ENCODE results near the gene EIF2S1. TPM values are rescaled to one million over a fixed set of nuclear protein-coding genes. Genes with fewer than 3 reads are reported as not detected.
"Not testable (repeated sequence)": the region's sequence is repeated elsewhere in the genome, so short reads cannot be mapped to it uniquely, and the experiment has no call there.

EIF2S1 gene
- total RNA-seq, 1 donor from 2014 or later, result 193 TPM

- no peak overlapping the region for H3K4me3 ChIP-seq
- no peak for DNase-seq (ENCODE audit: low spot score)
- no peak overlapping the region for H3K27ac ChIP-seq
- H3K4me2 ChIP-seq, result no peak overlapping the region
- H3K9me3 Mint-ChIP-seq, result no peaks in the 10 kb centered on the region
- H3K36me3 Mint-ChIP-seq, result peaks cover 26% of the 10 kb centered on the region
- H3K9me3 ChIP-seq (ENCODE audit: low read depth), result no peaks in the 10 kb centered on the region
- no peak overlapping the region for H3K27ac Mint-ChIP-seq
- no peaks in the 10 kb centered on the region for H3K4me1 Mint-ChIP-seq
- H3K4me3 Mint-ChIP-seq, result no peak overlapping the region
- TF ChIP-seq EZH2phosphoT487 (IDR thresholded peaks at IDR 0.05) (no peak), CTCF (IDR thresholded peaks at IDR 0.05) (no peak), EZH2 (IDR thresholded peaks at IDR 0.05) (no peak)
- no peaks in the 10 kb centered on the region for H3K27me3 ChIP-seq
- no peaks in the 10 kb centered on the region for H3K79me2 ChIP-seq (ENCODE audit: low read depth)
- H3K9ac ChIP-seq, result no peak overlapping the region
- H3K27me3 Mint-ChIP-seq (ENCODE audit: insufficient read depth, low read depth), result peaks cover 4% of the 10 kb centered on the region
- peaks cover 15% of the 10 kb centered on the region for H3K36me3 ChIP-seq
- H4K20me1 ChIP-seq (ENCODE audit: low read depth), result no peaks in the 10 kb centered on the region
- no peak overlapping the region for H2AFZ ChIP-seq (replicated peaks)
- H3K4me1 ChIP-seq, result no peaks in the 10 kb centered on the region
- H3F3A ChIP-seq (ENCODE audit: low read depth), result no peaks in the 10 kb centered on the region
These were observed 27.7 kb upstream of the EIF2S1 start for GRCh38 chr14:67332468-67332867.

- H3K4me2 ChIP-seq, result no peak overlapping the region
- H3K36me3 ChIP-seq, result peaks cover 20% of the 10 kb centered on the region
- no peaks in the 10 kb centered on the region for H3K4me1 ChIP-seq
- peaks cover 4% of the 10 kb centered on the region for H3K27me3 Mint-ChIP-seq (ENCODE audit: insufficient read depth, low read depth)
- no peak overlapping the region for H3K4me3 Mint-ChIP-seq
- no peak overlapping the region for H3K27ac ChIP-seq
- no peaks in the 10 kb centered on the region for H3K4me1 Mint-ChIP-seq
- TF ChIP-seq EZH2 (IDR thresholded peaks at IDR 0.05) (no peak), EZH2phosphoT487 (IDR thresholded peaks at IDR 0.05) (no peak), CTCF (IDR thresholded peaks at IDR 0.05) (peak; percentile 67)
- peaks cover 22% of the 10 kb centered on the region for H3K36me3 Mint-ChIP-seq
- no peaks in the 10 kb centered on the region for H3K9me3 ChIP-seq (ENCODE audit: low read depth)
- no peak overlapping the region for H3K9ac ChIP-seq
- H3K9me3 Mint-ChIP-seq, result peaks cover 2% of the 10 kb centered on the region
- H3K79me2 ChIP-seq (ENCODE audit: low read depth), result no peaks in the 10 kb centered on the region
- no peak overlapping the region for H2AFZ ChIP-seq (replicated peaks)
- H3K27ac Mint-ChIP-seq, result no peak overlapping the region
- H4K20me1 ChIP-seq (ENCODE audit: low read depth), result no peaks in the 10 kb centered on the region
- DNase-seq (ENCODE audit: low spot score), result peak; percentile 65
- H3F3A ChIP-seq (ENCODE audit: low read depth), result no peaks in the 10 kb centered on the region
- H3K27me3 ChIP-seq, result no peaks in the 10 kb centered on the region
- H3K4me3 ChIP-seq, result no peak overlapping the region
These were observed 24.3 kb upstream of the EIF2S1 start for GRCh38 chr14:67335781-67336180.

DNA sequence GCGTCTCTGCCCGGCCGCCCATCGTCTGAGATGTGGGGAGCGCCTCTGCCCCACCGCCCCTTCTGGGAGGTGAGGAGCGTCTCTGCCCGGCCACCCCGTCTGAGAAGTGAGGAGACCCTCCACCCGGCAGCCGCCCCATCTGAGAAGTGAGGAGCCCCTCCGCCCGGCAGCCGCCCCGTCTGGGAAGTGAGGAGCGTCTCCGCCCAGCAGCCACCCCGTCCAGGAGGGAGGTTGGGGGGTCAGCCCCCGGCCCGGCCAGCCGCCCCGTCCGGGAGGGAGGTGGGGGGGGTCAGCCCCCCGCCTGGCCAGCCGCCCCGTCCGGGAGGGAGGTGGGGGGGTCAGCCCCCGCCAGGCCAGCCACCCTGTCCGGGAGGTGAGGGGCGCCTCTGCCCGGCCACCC is 18.9 kb upstream of the EIF2S1 start:
- H3K27ac ChIP-seq; H3K9ac ChIP-seq; H4K20me1 ChIP-seq (ENCODE audit: low read depth); H3K4me1 ChIP-seq; H3K4me2 ChIP-seq; H3K9me3 Mint-ChIP-seq; H3K4me3 Mint-ChIP-seq; H3K79me2 ChIP-seq (ENCODE audit: low read depth); DNase-seq (ENCODE audit: low spot score); H3K27me3 Mint-ChIP-seq (ENCODE audit: insufficient read depth, low read depth); H2AFZ ChIP-seq (replicated peaks); H3K4me3 ChIP-seq; H3F3A ChIP-seq (ENCODE audit: low read depth); H3K9me3 ChIP-seq (ENCODE audit: low read depth); H3K27me3 ChIP-seq; H3K4me1 Mint-ChIP-seq; H3K27ac Mint-ChIP-seq: not testable (repeated sequence)
- H3K36me3 Mint-ChIP-seq, result peaks cover 32% of the 10 kb centered on the region
- peaks cover 15% of the 10 kb centered on the region for H3K36me3 ChIP-seq

- no peaks in the 10 kb centered on the region for H3F3A ChIP-seq (ENCODE audit: low read depth)
- Mint-ChIP-seq H3K36me3 (peaks cover 32% of the 10 kb centered on the region), H3K4me3 (no peak overlapping the region), H3K9me3 (peaks cover 2% of the 10 kb centered on the region), H3K4me1 (no peaks in the 10 kb centered on the region), H3K27me3 (ENCODE audit: insufficient read depth, low read depth) (no peaks in the 10 kb centered on the region), H3K27ac (no peak overlapping the region)
- no peaks in the 10 kb centered on the region for H3K79me2 ChIP-seq (ENCODE audit: low read depth)
- H3K27ac ChIP-seq, result no peak overlapping the region
- DNase-seq (ENCODE audit: low spot score), result no peak
- no peaks in the 10 kb centered on the region for H3K9me3 ChIP-seq (ENCODE audit: low read depth)
- H3K36me3 ChIP-seq, result peaks cover 15% of the 10 kb centered on the region
- no peak overlapping the region for H3K9ac ChIP-seq
- no peaks in the 10 kb centered on the region for H3K4me1 ChIP-seq
- no peak overlapping the region for H3K4me2 ChIP-seq
- H3K27me3 ChIP-seq, result no peaks in the 10 kb centered on the region
- H2AFZ ChIP-seq (replicated peaks), result no peak overlapping the region
- H3K4me3 ChIP-seq, result no peak overlapping the region
- TF ChIP-seq EZH2phosphoT487 (IDR thresholded peaks at IDR 0.05), result no peak
- TF ChIP-seq CTCF (IDR thresholded peaks at IDR 0.05), result no peak
- no peak for TF ChIP-seq EZH2 (IDR thresholded peaks at IDR 0.05)
- H4K20me1 ChIP-seq (ENCODE audit: low read depth), result no peaks in the 10 kb centered on the region
These were observed 16.4 kb upstream of the EIF2S1 start for GRCh38 chr14:67343601-67344230.
